Measurements from ENCODE around the gene CDHR5.

Gene CDHR5

GRCh38 chr11:646214-646613 is 21.5 kb upstream of the CDHR5 start:
- no peak for FAIRE-seq
- no peak for DNase-seq (ENCODE audit: low spot score)

- no peak for FAIRE-seq
- no peak for DNase-seq (ENCODE audit: low spot score)
Measured at GRCh38 chr11:645536-645935, 20.8 kb upstream of the CDHR5 start.

- no peak for FAIRE-seq
Measured at GRCh38 chr11:643849-644738, 19.3 kb upstream of the CDHR5 start.

GRCh38 chr11:643366-643765 is 18.6 kb upstream of the CDHR5 start:
- FAIRE-seq (no peak), DNase-seq (ENCODE audit: low spot score) (no peak)

More at GRCh38 chr11:643849-644738, 19.3 kb upstream of the CDHR5 start:
- no peak for DNase-seq (ENCODE audit: low spot score)

GRCh38 chr11:641806-642370 is 17.1 kb upstream of the CDHR5 start:
- DNase-seq (ENCODE audit: low spot score) = no peak
- FAIRE-seq = no peak

- FAIRE-seq (no peak), DNase-seq (ENCODE audit: low spot score) (no peak)
Measured at GRCh38 chr11:640021-640706, 15.4 kb upstream of the CDHR5 start.

- DNase-seq (ENCODE audit: low spot score) = no peak
- FAIRE-seq = no peak
Measured at GRCh38 chr11:639332-639955, 14.7 kb upstream of the CDHR5 start.

- no peak for DNase-seq (ENCODE audit: low spot score)
- no peak for FAIRE-seq
Measured at GRCh38 chr11:638631-639331, 14.0 kb upstream of the CDHR5 start.

- no peak for DNase-seq (ENCODE audit: low spot score)
- no peak for FAIRE-seq
Measured at GRCh38 chr11:637593-638521, 13.1 kb upstream of the CDHR5 start.

GRCh38 chr11:637333-637592 is 12.5 kb upstream of the CDHR5 start:
- FAIRE-seq (no peak), DNase-seq (ENCODE audit: low spot score) (no peak)

GRCh38 chr11:636511-637332 is 12.0 kb upstream of the CDHR5 start, which contains the start of gene DRD4:
Gene DRD4 (plus strand): TSS chr11:637269. CDS start chr11:637305, 36 bp downstream.
- FAIRE-seq (no peak), DNase-seq (ENCODE audit: low spot score) (no peak)

- FAIRE-seq (no peak), DNase-seq (ENCODE audit: low spot score) (no peak)
Measured at GRCh38 chr11:635945-636510, 11.3 kb upstream of the CDHR5 start.

GRCh38 chr11:630871-631270 is 6.1 kb upstream of the CDHR5 start:
- no peak for FAIRE-seq

GRCh38 chr11:629237-629583 is 4.5 kb upstream of the CDHR5 start:
- FAIRE-seq (no peak), DNase-seq (ENCODE audit: low spot score) (no peak)

More at GRCh38 chr11:630871-631270, 6.1 kb upstream of the CDHR5 start:
- no peak for DNase-seq (ENCODE audit: low spot score)

GRCh38 chr11:628056-628455 is 3.3 kb upstream of the CDHR5 start:
- DNase-seq (ENCODE audit: low spot score) (no peak), FAIRE-seq (no peak)

- no peak for DNase-seq (ENCODE audit: low spot score)
- FAIRE-seq = no peak
Measured at GRCh38 chr11:627308-627576, 2.5 kb upstream of the CDHR5 start.

GRCh38 chr11:626475-627307 is 1.9 kb upstream of the CDHR5 start, which contains the start of gene SCT:
Gene SCT (minus strand): TSS chr11:627181. CDS start chr11:627143, 38 bp downstream.
- DNase-seq (ENCODE audit: low spot score) (no peak), FAIRE-seq (no peak)

- no peak for DNase-seq (ENCODE audit: low spot score)
- no peak for FAIRE-seq
Measured at GRCh38 chr11:625636-626268, 997 bp upstream of the CDHR5 start.

Data from RCC 7860 (cell line).